HAP-1 (cell line): ENCODE data around the gene TPD52L1.
"Not testable (repeated sequence)": the region's sequence is repeated elsewhere in the genome, so short reads cannot be mapped to it uniquely, and the experiment has no call there.

Experiments used
- DNase-seq, 2 experiments: peaks; one replicate each; pipeline ENCODE4 v3.0.0-alpha.2; 2016 to 2020; ENCODE audit warnings: low spot score in 2 of 2
- H3K27me3 ChIP-seq: fragments of 250-450 bp; sonication (Bioruptor Pico); 2 replicates; pipeline ENCODE4 v1.5.1; 2020; ENCODE audit warnings: low read depth, mild to moderate bottlenecking, moderate library complexity
- H3K36me3 ChIP-seq: fragments of 250-450 bp; sonication (Bioruptor Pico); replicated peaks from 2 replicates; pipeline ENCODE4 v1.5.1; 2020; ENCODE audit warnings: mild to moderate bottlenecking
- H3K4me1 ChIP-seq: fragments of 250-450 bp; sonication (Bioruptor Pico); 2 replicates; pipeline ENCODE4 v1.5.1; 2020; ENCODE audit warnings: mild to moderate bottlenecking
- H3K4me3 ChIP-seq: fragments of 250-450 bp; sonication (Bioruptor Pico); 2 replicates; pipeline ENCODE4 v1.5.1; 2020; ENCODE audit warnings: mild to moderate bottlenecking, moderate library complexity
- H3K9me3 ChIP-seq: fragments of 250-450 bp; sonication (Bioruptor Pico); 2 replicates; pipeline ENCODE4 v1.5.1; 2020; ENCODE audit warnings: mild to moderate bottlenecking, moderate library complexity
- in situ Hi-C: fragments of 300-500 bp; cut with MboI; formaldehyde crosslinking; loops from 3 replicates; pipeline ENCODE4 v1.14.3; 2020; ENCODE audit warnings: low sequenced_read_pairs, inconsistent platforms, mixed read lengths

TPD52L1 gene

GRCh38 chr6:125273965-125274364 is 120.4 kb downstream of the TPD52L1 start:
- Histone ChIP-seq H3K9me3 (no peaks in the 10 kb centered on the region), H3K4me3 (no peak overlapping the region), H3K27me3 (no peaks in the 10 kb centered on the region), H3K4me1 (no peaks in the 10 kb centered on the region), H3K36me3 (peaks cover 17% of the 10 kb centered on the region)
- DNase-seq: no peak
- in situ Hi-C loops: no loop called here

- Histone ChIP-seq H3K4me3 (no peak overlapping the region), H3K36me3 (peaks cover 17% of the 10 kb centered on the region), H3K4me1 (no peaks in the 10 kb centered on the region), H3K9me3 (no peaks in the 10 kb centered on the region), H3K27me3 (no peaks in the 10 kb centered on the region)
- DNase-seq: no peak
- in situ Hi-C loops: no loop called here
Measured at GRCh38 chr6:125274935-125275334, 121.4 kb downstream of the TPD52L1 start.

GRCh38 chr6:125275779-125276178 is 122.2 kb downstream of the TPD52L1 start:
- no peak overlapping the region for H3K4me3 ChIP-seq
- H3K9me3 ChIP-seq: no peaks in the 10 kb centered on the region
- in situ Hi-C loops: no loop called here
- H3K36me3 ChIP-seq: peaks cover 17% of the 10 kb centered on the region
- no peak for DNase-seq
- H3K27me3 ChIP-seq: no peaks in the 10 kb centered on the region
- no peaks in the 10 kb centered on the region for H3K4me1 ChIP-seq

- in situ Hi-C loops: no loop called here
- H3K27me3 ChIP-seq: no peaks in the 10 kb centered on the region
- no peaks in the 10 kb centered on the region for H3K4me1 ChIP-seq
- no peaks in the 10 kb centered on the region for H3K9me3 ChIP-seq
- no peak for DNase-seq
- peaks cover 20% of the 10 kb centered on the region for H3K36me3 ChIP-seq
- H3K4me3 ChIP-seq: no peak overlapping the region
Measured at GRCh38 chr6:125277838-125278237, 124.3 kb downstream of the TPD52L1 start.

- no peak for DNase-seq
- in situ Hi-C loops: no loop called here
Measured at GRCh38 chr6:125279961-125280360, 126.4 kb downstream of the TPD52L1 start.

GRCh38 chr6:125280370-125281035 is 126.9 kb downstream of the TPD52L1 start:
- DNase-seq, H3K4me3 ChIP-seq, in situ Hi-C loops, H3K4me1 ChIP-seq, H3K27me3 ChIP-seq, H3K9me3 ChIP-seq: not testable (repeated sequence)
- H3K36me3 ChIP-seq: peaks cover 26% of the 10 kb centered on the region

More at GRCh38 chr6:125279961-125280360, 126.4 kb downstream of the TPD52L1 start:
- H3K36me3 ChIP-seq: peaks cover 22% of the 10 kb centered on the region
- no peaks in the 10 kb centered on the region for H3K9me3 ChIP-seq
- H3K4me3 ChIP-seq: no peak overlapping the region
- H3K27me3 ChIP-seq: no peaks in the 10 kb centered on the region
- H3K4me1 ChIP-seq: no peaks in the 10 kb centered on the region

- H3K9me3 ChIP-seq, H3K27me3 ChIP-seq, in situ Hi-C loops, H3K4me1 ChIP-seq, DNase-seq, H3K4me3 ChIP-seq: not testable (repeated sequence)
- peaks cover 28% of the 10 kb centered on the region for H3K36me3 ChIP-seq
Measured at GRCh38 chr6:125282470-125282869, 128.9 kb downstream of the TPD52L1 start.

- no peaks in the 10 kb centered on the region for H3K4me1 ChIP-seq
- no peak for DNase-seq
- no peaks in the 10 kb centered on the region for H3K9me3 ChIP-seq
- H3K27me3 ChIP-seq: no peaks in the 10 kb centered on the region
- H3K36me3 ChIP-seq: peaks cover 30% of the 10 kb centered on the region
- in situ Hi-C loops: no loop called here
- H3K4me3 ChIP-seq: no peak overlapping the region
Measured at GRCh38 chr6:125285353-125285752, 131.8 kb downstream of the TPD52L1 start.

- Histone ChIP-seq H3K9me3 (no peaks in the 10 kb centered on the region), H3K4me1 (no peaks in the 10 kb centered on the region), H3K36me3 (peaks cover 34% of the 10 kb centered on the region), H3K4me3 (no peak overlapping the region), H3K27me3 (no peaks in the 10 kb centered on the region)
- DNase-seq: no peak
- in situ Hi-C loops: no loop called here
Measured at GRCh38 chr6:125285936-125286335, 132.4 kb downstream of the TPD52L1 start.

- Histone ChIP-seq H3K4me3 (no peak overlapping the region), H3K4me1 (no peaks in the 10 kb centered on the region), H3K9me3 (no peaks in the 10 kb centered on the region), H3K36me3 (peaks cover 42% of the 10 kb centered on the region), H3K27me3 (no peaks in the 10 kb centered on the region)
- in situ Hi-C loops: no loop called here
- DNase-seq: no peak
Measured at GRCh38 chr6:125287718-125288117, 134.1 kb downstream of the TPD52L1 start.

GRCh38 chr6:125293587-125293986 is 140.0 kb downstream of the TPD52L1 start:
- Histone ChIP-seq H3K27me3 (no peaks in the 10 kb centered on the region), H3K9me3 (no peaks in the 10 kb centered on the region), H3K4me1 (no peaks in the 10 kb centered on the region), H3K36me3 (peaks cover 56% of the 10 kb centered on the region), H3K4me3 (no peak overlapping the region)
- DNase-seq: no peak
- in situ Hi-C loops: no loop called here

GRCh38 chr6:125294036-125294435 is 140.5 kb downstream of the TPD52L1 start:
- in situ Hi-C loops: no loop called here
- no peak overlapping the region for H3K4me3 ChIP-seq
- H3K9me3 ChIP-seq: no peaks in the 10 kb centered on the region
- no peaks in the 10 kb centered on the region for H3K4me1 ChIP-seq
- peaks cover 60% of the 10 kb centered on the region for H3K36me3 ChIP-seq
- no peaks in the 10 kb centered on the region for H3K27me3 ChIP-seq
- no peak for DNase-seq

GRCh38 chr6:125294925-125295324 is 141.4 kb downstream of the TPD52L1 start:
- H3K4me3 ChIP-seq: no peak overlapping the region
- H3K36me3 ChIP-seq: peaks cover 69% of the 10 kb centered on the region
- H3K9me3 ChIP-seq: no peaks in the 10 kb centered on the region
- H3K4me1 ChIP-seq: peaks cover 2% of the 10 kb centered on the region; the same call in 1 of the 2 replicates
- in situ Hi-C loops: no loop called here
- no peak for DNase-seq
- no peaks in the 10 kb centered on the region for H3K27me3 ChIP-seq

GRCh38 chr6:125296471-125296870 is 142.9 kb downstream of the TPD52L1 start:
- in situ Hi-C loops: no loop called here
- H3K36me3 ChIP-seq: peaks cover 68% of the 10 kb centered on the region
- H3K9me3 ChIP-seq: no peaks in the 10 kb centered on the region
- peaks cover 10% of the 10 kb centered on the region; the same call in 1 of the 2 replicates for H3K4me1 ChIP-seq
- no peak overlapping the region for H3K4me3 ChIP-seq
- no peak for DNase-seq
- no peaks in the 10 kb centered on the region for H3K27me3 ChIP-seq

GRCh38 chr6:125299257-125299656 is 145.7 kb downstream of the TPD52L1 start:
- in situ Hi-C loops: no loop called here
- DNase-seq: no peak
- Histone ChIP-seq H3K27me3 (no peaks in the 10 kb centered on the region), H3K4me1 (peaks cover 10% of the 10 kb centered on the region; the same call in 1 of the 2 replicates), H3K9me3 (no peaks in the 10 kb centered on the region), H3K4me3 (no peak overlapping the region), H3K36me3 (peaks cover 54% of the 10 kb centered on the region)
